ENCODE results near the gene ADGRB3. TPM values are rescaled to one million over a fixed set of nuclear protein-coding genes. Genes with fewer than 3 reads are reported as not detected.

Gene ADGRB3
- total and polyA plus RNA-seq, 8 donors = 0.19 to 16.0 (median 0.61) TPM; not detected in 1

GRCh38 chr6:68655028-68655427 lies 19.9 kb downstream of the ADGRB3 start:
- intact Hi-C loops (cut with DNase I; ENCODE audit: low total_unique reads) = no loop called here
- Histone ChIP-seq H3K36me3 (no peaks in the 10 kb centered on the region), H3K9me3 (no peaks in the 10 kb centered on the region), H3K4me3 (no peak overlapping the region), H3K27me3 (no peaks in the 10 kb centered on the region), H3K4me1 (no peaks in the 10 kb centered on the region), H3K27ac (no peak overlapping the region)
- 38 to 77% (median 41%) methylated on average over 1 of the region's 1 CpG for WGBS, 5 donors
- DNase-seq = no peak
- TF ChIP-seq CTCF (IDR thresholded peaks at IDR 0.05) = no peak
- TF ChIP-seq POLR2AphosphoS5 (IDR thresholded peaks at IDR 0.05) = no peak
- no peak for TF ChIP-seq POLR2A (IDR thresholded peaks at IDR 0.05)
- TF ChIP-seq EP300 (IDR thresholded peaks at IDR 0.05) = no peak

- H3K4me1 ChIP-seq = no peaks in the 10 kb centered on the region
- H3K36me3 ChIP-seq = no peaks in the 10 kb centered on the region
- H3K9me3 ChIP-seq = no peaks in the 10 kb centered on the region
- no peak for DNase-seq
- no peak overlapping the region for H3K27ac ChIP-seq
- H3K27me3 ChIP-seq = no peaks in the 10 kb centered on the region
- H3K4me3 ChIP-seq = no peak overlapping the region
- intact Hi-C loops (cut with DNase I; ENCODE audit: low total_unique reads) = no loop called here
- no peak for TF ChIP-seq POLR2AphosphoS5 (IDR thresholded peaks at IDR 0.05)
- no peak for TF ChIP-seq CTCF (IDR thresholded peaks at IDR 0.05)
- TF ChIP-seq POLR2A (IDR thresholded peaks at IDR 0.05) = no peak
- TF ChIP-seq EP300 (IDR thresholded peaks at IDR 0.05) = no peak
- WGBS, 5 donors = 61 to 66% (median 63%) methylated on average over 3 of the region's 3 CpGs
These were observed 22.5 kb downstream of the ADGRB3 start for GRCh38 chr6:68657374-68658139.

- Histone ChIP-seq H3K4me3 (no peak overlapping the region), H3K9me3 (no peaks in the 10 kb centered on the region), H3K27ac (no peak overlapping the region), H3K4me1 (no peaks in the 10 kb centered on the region), H3K27me3 (no peaks in the 10 kb centered on the region), H3K36me3 (no peaks in the 10 kb centered on the region)
- 31 to 47% (median 46%) methylated on average over 2 of the region's 2 CpGs for WGBS, 5 donors
- intact Hi-C loops (cut with DNase I; ENCODE audit: low total_unique reads) = no loop called here
- TF ChIP-seq POLR2AphosphoS5 (IDR thresholded peaks at IDR 0.05) (no peak), POLR2A (IDR thresholded peaks at IDR 0.05) (no peak), EP300 (IDR thresholded peaks at IDR 0.05) (no peak), CTCF (IDR thresholded peaks at IDR 0.05) (no peak)
- DNase-seq = no peak
These were observed 23.3 kb downstream of the ADGRB3 start for GRCh38 chr6:68658338-68658737.

- TF ChIP-seq POLR2A (IDR thresholded peaks at IDR 0.05) (no peak), POLR2AphosphoS5 (IDR thresholded peaks at IDR 0.05) (no peak), CTCF (IDR thresholded peaks at IDR 0.05) (no peak), EP300 (IDR thresholded peaks at IDR 0.05) (no peak)
- intact Hi-C loops (cut with DNase I; ENCODE audit: low total_unique reads) = no loop called here
- DNase-seq = no peak
- H3K36me3 ChIP-seq = no peaks in the 10 kb centered on the region
- no peaks in the 10 kb centered on the region for H3K4me1 ChIP-seq
- no peaks in the 10 kb centered on the region for H3K9me3 ChIP-seq
- H3K27me3 ChIP-seq = no peaks in the 10 kb centered on the region
- H3K4me3 ChIP-seq = no peak overlapping the region
- no peak overlapping the region for H3K27ac ChIP-seq
These were observed 38.2 kb downstream of the ADGRB3 start for GRCh38 chr6:68673255-68673654.
